ENCODE results near the gene CNTNAP2. TPM values are rescaled to one million over a fixed set of nuclear protein-coding genes. Genes with fewer than 3 reads are reported as not detected.

Gene CNTNAP2
- total and polyA plus RNA-seq, 4 donors = 0.14 to 2.3 (median 1.1) TPM

DNA sequence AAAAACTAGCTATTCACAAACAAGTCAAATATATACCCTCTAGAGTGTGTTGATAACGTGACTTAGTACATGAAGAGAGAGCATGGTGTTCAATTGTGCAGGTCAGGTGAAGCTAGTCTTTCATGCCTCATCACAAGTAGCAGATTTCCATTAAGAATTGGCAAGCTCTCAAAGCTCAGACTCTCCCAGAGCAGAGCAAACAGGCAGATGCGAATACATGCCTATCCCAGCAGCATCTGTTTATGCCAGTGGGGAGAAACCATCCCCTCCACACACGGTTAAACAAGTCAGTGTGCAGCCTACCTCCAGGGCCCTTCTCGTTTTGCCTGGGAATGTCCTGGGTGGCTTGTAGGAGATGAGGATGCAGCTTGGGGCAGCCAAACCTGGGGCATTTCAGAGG is 1941.5 kb downstream of the CNTNAP2 start:
- Histone ChIP-seq H3K27ac (ENCODE audit: low read depth in 1 of 2, low read length in 2 of 2) (no peak overlapping the region), H3K9me3 (ENCODE audit: control insufficient read depth in 4 of 4, low read length in 3 of 4) (no peaks in the 10 kb centered on the region), H3K27me3 (ENCODE audit: control insufficient read depth in 4 of 4, insufficient read depth in 4 of 4, low read length in 3 of 4) (no peaks in the 10 kb centered on the region), H3K9ac (ENCODE audit: low read depth in 1 of 2, low read length in 2 of 2) (no peak overlapping the region), H3K4me3 (ENCODE audit: low read depth in 1 of 3, low read length in 3 of 3) (no peak overlapping the region), H3K4me1 (ENCODE audit: control insufficient read depth in 4 of 4, insufficient read depth in 4 of 4, low read length in 3 of 4) (no peaks in the 10 kb centered on the region), H3K36me3 (ENCODE audit: control insufficient read depth in 4 of 4, insufficient read depth in 3 of 4, low read depth in 1 of 4, low read length in 3 of 4) (no peaks in the 10 kb centered on the region)
- WGBS = 55% methylated on average over 4 of the region's 4 CpGs
- no peak for DNase-seq (ENCODE audit: low spot score)
- TF ChIP-seq GABPA (IDR thresholded peaks at IDR 0.05 in 1 of 2, conservative IDR thresholded peaks at IDR 0.05 in 1 of 2) (no peak), YY1 (IDR thresholded peaks at IDR 0.05) (no peak), HNF4A (conservative IDR thresholded peaks at IDR 0.05) (no peak), RAD21 (IDR thresholded peaks at IDR 0.05) (no peak), NR2F2 (IDR thresholded peaks at IDR 0.05) (no peak), HNF4G (IDR thresholded peaks at IDR 0.05) (no peak), SP1 (IDR thresholded peaks at IDR 0.05) (no peak), EGR1 (IDR thresholded peaks at IDR 0.05; ENCODE audit: low read depth in 2 of 2) (no peak), JUND (IDR thresholded peaks at IDR 0.05) (no peak), FOXA2 (IDR thresholded peaks at IDR 0.05) (no peak), TAF1 (conservative IDR thresholded peaks at IDR 0.05) (no peak), RXRA (IDR thresholded peaks at IDR 0.05) (no peak), FOXA1 (IDR thresholded peaks at IDR 0.05) (no peak)
- TF ChIP-seq, protein P1, sequence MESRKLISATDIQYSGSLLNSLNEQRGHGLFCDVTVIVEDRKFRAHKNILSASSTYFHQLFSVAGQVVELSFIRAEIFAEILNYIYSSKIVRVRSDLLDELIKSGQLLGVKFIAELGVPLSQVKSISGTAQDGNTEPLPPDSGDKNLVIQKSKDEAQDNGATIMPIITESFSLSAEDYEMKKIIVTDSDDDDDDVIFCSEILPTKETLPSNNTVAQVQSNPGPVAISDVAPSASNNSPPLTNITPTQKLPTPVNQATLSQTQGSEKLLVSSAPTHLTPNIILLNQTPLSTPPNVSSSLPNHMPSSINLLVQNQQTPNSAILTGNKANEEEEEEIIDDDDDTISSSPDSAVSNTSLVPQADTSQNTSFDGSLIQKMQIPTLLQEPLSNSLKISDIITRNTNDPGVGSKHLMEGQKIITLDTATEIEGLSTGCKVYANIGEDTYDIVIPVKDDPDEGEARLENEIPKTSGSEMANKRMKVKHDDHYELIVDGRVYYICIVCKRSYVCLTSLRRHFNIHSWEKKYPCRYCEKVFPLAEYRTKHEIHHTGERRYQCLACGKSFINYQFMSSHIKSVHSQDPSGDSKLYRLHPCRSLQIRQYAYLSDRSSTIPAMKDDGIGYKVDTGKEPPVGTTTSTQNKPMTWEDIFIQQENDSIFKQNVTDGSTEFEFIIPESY (IDR thresholded peaks at IDR 0.05) = no peak
- TF ChIP-seq, protein P2, sequence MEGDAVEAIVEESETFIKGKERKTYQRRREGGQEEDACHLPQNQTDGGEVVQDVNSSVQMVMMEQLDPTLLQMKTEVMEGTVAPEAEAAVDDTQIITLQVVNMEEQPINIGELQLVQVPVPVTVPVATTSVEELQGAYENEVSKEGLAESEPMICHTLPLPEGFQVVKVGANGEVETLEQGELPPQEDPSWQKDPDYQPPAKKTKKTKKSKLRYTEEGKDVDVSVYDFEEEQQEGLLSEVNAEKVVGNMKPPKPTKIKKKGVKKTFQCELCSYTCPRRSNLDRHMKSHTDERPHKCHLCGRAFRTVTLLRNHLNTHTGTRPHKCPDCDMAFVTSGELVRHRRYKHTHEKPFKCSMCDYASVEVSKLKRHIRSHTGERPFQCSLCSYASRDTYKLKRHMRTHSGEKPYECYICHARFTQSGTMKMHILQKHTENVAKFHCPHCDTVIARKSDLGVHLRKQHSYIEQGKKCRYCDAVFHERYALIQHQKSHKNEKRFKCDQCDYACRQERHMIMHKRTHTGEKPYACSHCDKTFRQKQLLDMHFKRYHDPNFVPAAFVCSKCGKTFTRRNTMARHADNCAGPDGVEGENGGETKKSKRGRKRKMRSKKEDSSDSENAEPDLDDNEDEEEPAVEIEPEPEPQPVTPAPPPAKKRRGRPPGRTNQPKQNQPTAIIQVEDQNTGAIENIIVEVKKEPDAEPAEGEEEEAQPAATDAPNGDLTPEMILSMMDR (IDR thresholded peaks at IDR 0.05; ENCODE audit: low read depth, low read length, missing input control) = no peak
- TF ChIP-seq, protein P3, sequence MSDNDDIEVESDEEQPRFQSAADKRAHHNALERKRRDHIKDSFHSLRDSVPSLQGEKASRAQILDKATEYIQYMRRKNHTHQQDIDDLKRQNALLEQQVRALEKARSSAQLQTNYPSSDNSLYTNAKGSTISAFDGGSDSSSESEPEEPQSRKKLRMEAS (IDR thresholded peaks at IDR 0.05) = no peak
- TF ChIP-seq, protein P4, sequence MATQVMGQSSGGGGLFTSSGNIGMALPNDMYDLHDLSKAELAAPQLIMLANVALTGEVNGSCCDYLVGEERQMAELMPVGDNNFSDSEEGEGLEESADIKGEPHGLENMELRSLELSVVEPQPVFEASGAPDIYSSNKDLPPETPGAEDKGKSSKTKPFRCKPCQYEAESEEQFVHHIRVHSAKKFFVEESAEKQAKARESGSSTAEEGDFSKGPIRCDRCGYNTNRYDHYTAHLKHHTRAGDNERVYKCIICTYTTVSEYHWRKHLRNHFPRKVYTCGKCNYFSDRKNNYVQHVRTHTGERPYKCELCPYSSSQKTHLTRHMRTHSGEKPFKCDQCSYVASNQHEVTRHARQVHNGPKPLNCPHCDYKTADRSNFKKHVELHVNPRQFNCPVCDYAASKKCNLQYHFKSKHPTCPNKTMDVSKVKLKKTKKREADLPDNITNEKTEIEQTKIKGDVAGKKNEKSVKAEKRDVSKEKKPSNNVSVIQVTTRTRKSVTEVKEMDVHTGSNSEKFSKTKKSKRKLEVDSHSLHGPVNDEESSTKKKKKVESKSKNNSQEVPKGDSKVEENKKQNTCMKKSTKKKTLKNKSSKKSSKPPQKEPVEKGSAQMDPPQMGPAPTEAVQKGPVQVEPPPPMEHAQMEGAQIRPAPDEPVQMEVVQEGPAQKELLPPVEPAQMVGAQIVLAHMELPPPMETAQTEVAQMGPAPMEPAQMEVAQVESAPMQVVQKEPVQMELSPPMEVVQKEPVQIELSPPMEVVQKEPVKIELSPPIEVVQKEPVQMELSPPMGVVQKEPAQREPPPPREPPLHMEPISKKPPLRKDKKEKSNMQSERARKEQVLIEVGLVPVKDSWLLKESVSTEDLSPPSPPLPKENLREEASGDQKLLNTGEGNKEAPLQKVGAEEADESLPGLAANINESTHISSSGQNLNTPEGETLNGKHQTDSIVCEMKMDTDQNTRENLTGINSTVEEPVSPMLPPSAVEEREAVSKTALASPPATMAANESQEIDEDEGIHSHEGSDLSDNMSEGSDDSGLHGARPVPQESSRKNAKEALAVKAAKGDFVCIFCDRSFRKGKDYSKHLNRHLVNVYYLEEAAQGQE (IDR thresholded peaks at IDR 0.05) = no peak
- TF ChIP-seq, protein P5, sequence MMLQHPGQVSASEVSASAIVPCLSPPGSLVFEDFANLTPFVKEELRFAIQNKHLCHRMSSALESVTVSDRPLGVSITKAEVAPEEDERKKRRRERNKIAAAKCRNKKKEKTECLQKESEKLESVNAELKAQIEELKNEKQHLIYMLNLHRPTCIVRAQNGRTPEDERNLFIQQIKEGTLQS (IDR thresholded peaks at IDR 0.05) = no peak
